ENCODE data around the gene FGFR3.
A peak's percentile ranks its signal among the peaks of the same experiment; 100 is the strongest.

The FGFR3 gene

DNA sequence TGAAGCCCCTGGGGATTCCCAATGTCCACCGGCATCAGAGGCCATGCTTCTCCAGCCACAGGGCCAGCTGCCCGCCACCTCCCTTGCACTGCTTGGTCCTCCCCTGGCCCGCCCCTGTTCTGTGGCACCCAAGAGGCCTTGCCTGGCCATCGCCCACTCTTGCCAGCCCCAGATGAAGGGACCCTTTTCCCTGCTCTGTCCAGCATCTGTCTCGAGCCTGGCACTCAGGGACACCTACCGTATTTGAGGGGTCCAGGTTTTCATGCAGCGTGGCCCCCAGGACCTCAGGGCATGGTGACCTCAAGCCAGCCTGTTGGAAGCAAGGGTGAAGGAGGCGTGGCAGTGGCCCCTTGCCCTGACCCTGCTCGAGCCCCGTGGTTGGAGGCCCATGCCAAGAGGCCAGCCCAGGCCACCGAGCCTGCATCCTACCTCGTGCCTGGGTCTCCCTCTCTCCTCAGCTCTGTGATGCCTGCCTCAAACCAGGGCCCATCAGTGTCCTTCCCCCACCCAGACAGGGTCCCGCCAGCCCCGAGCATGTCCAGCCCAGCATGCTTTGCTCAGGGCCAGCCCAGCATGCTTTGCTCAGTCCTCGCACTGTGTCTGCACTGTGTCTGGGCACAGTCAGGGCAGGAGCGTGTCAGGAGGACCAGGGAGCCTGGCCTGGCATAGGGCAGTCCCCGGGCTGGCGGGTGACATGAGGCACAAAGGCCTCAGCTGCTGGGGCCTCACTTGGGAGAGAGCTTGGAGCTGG lies 14.3 kb upstream of the FGFR3 start:
- WGBS, result 93% methylated on average over 17 of the region's 18 CpGs
- peaks cover 3 to 18% of the 10 kb centered on the region in 2 experiments for H3K27me3 ChIP-seq (ENCODE audit: control insufficient read depth in 1 of 2, insufficient read depth in 1 of 2, low read length in 2 of 2)
- H3K36me3 ChIP-seq (ENCODE audit: control insufficient read depth in 1 of 2, insufficient read depth in 2 of 2, low read depth in 1 of 2, low read length in 2 of 2), result no peaks in the 10 kb centered on the region
- no peak overlapping the region for H2BK12ac ChIP-seq (ENCODE audit: low read length in 2 of 2)
- no peak overlapping the region for H2AFZ ChIP-seq (ENCODE audit: low read depth, low read length)
- no peak for DNase-seq
- H3K23ac ChIP-seq (ENCODE audit: low read length in 2 of 2), result peak overlapping the region in 1 of 2 experiments; percentile 1
- no peak overlapping the region for H2BK120ac ChIP-seq (ENCODE audit: low read depth, low read length)
- H2BK15ac ChIP-seq (ENCODE audit: low read depth, poor library complexity, severe bottlenecking), result no peak overlapping the region
- no peak overlapping the region for H2AK5ac ChIP-seq (ENCODE audit: low read length, severe bottlenecking)
- H3K4me2 ChIP-seq (ENCODE audit: low read length, poor library complexity, severe bottlenecking), result no peak overlapping the region
- H3K18ac ChIP-seq (ENCODE audit: low read depth in 1 of 2, low read length in 2 of 2), result no peak overlapping the region
- H2BK5ac ChIP-seq (ENCODE audit: low read depth, low read length, poor library complexity, severe bottlenecking), result no peak overlapping the region
- H3K9me3 ChIP-seq (ENCODE audit: control insufficient read depth, low read length), result no peaks in the 10 kb centered on the region
- no peak overlapping the region for H3K27ac ChIP-seq (ENCODE audit: low read length, poor library complexity, severe bottlenecking)
- no peak overlapping the region for H3K14ac ChIP-seq (ENCODE audit: low read length in 2 of 2)
- no peaks in the 10 kb centered on the region for H3K79me1 ChIP-seq (replicated peaks; ENCODE audit: low read length, poor library complexity, severe bottlenecking)
- H4K91ac ChIP-seq (ENCODE audit: low read length), result peak overlapping the region; percentile 5
- peaks cover 42% of the 10 kb centered on the region for H3K4me1 ChIP-seq (ENCODE audit: control insufficient read depth, insufficient read depth, low read depth, low read length)
- peak overlapping the region in 1 of 2 experiments; percentile 3 for H3K4ac ChIP-seq (ENCODE audit: low read depth in 1 of 2, low read length in 2 of 2)
- peak overlapping the region; percentile 14 for H4K8ac ChIP-seq (ENCODE audit: low read length)
- H3K4me3 ChIP-seq (ENCODE audit: insufficient read depth in 1 of 2, low read depth in 1 of 2, low read length in 2 of 2), result no peak overlapping the region
- no peak overlapping the region for H3K9ac ChIP-seq (ENCODE audit: low read length)

- Histone ChIP-seq H3K4me1 (ENCODE audit: control insufficient read depth, insufficient read depth, low read depth, low read length) (peaks cover 45% of the 10 kb centered on the region), H3K9ac (ENCODE audit: low read length) (no peak overlapping the region), H2BK15ac (ENCODE audit: low read depth, poor library complexity, severe bottlenecking) (no peak overlapping the region), H2AFZ (ENCODE audit: low read depth, low read length) (no peak overlapping the region), H3K4ac (ENCODE audit: low read depth in 1 of 2, low read length in 2 of 2) (no peak overlapping the region), H3K36me3 (ENCODE audit: control insufficient read depth in 1 of 2, insufficient read depth in 2 of 2, low read depth in 1 of 2, low read length in 2 of 2) (no peaks in the 10 kb centered on the region), H2BK12ac (ENCODE audit: low read length in 2 of 2) (no peak overlapping the region), H2BK120ac (ENCODE audit: low read depth, low read length) (no peak overlapping the region), H3K79me1 (replicated peaks; ENCODE audit: low read length, poor library complexity, severe bottlenecking) (no peaks in the 10 kb centered on the region), H3K23ac (ENCODE audit: low read length in 2 of 2) (no peak overlapping the region), H3K27ac (ENCODE audit: low read length, poor library complexity, severe bottlenecking) (no peak overlapping the region), H4K91ac (ENCODE audit: low read length) (no peak overlapping the region), H3K4me3 (ENCODE audit: insufficient read depth in 1 of 2, low read depth in 1 of 2, low read length in 2 of 2) (no peak overlapping the region), H2BK5ac (ENCODE audit: low read depth, low read length, poor library complexity, severe bottlenecking) (no peak overlapping the region), H3K27me3 (ENCODE audit: control insufficient read depth in 1 of 2, insufficient read depth in 1 of 2, low read length in 2 of 2) (peaks cover 3 to 22% of the 10 kb centered on the region in 2 experiments), H3K9me3 (ENCODE audit: control insufficient read depth, low read length) (no peaks in the 10 kb centered on the region), H2AK5ac (ENCODE audit: low read length, severe bottlenecking) (no peak overlapping the region), H3K14ac (ENCODE audit: low read length in 2 of 2) (no peak overlapping the region), H3K18ac (ENCODE audit: low read depth in 1 of 2, low read length in 2 of 2) (no peak overlapping the region), H3K4me2 (ENCODE audit: low read length, poor library complexity, severe bottlenecking) (no peak overlapping the region), H4K8ac (ENCODE audit: low read length) (no peak overlapping the region)
- 81% methylated on average over 17 of the region's 18 CpGs for WGBS
- no peak for DNase-seq
Observed at GRCh38 chr4:1779588-1780382, 13.3 kb upstream of the FGFR3 start.

DNA sequence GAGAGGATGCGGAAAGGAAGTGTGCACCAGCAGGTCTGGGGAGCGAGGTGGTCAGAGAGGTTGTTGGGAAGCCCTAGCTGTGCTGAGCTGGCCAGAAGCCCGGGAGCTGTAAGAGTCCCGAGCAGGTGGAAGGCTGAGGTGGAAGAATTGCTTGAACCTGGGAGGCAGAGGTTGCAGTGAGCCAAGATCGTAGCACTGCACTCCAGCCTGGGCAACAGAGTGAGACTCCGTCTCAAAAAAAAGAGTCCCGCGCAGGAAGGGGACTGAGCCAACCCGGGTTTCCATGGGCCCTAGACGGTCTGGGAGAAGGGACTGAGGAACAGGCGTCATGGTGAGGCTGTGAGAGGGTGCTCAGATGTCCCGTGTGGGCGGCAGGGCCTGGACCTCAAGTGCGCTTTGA lies 12.7 kb upstream of the FGFR3 start:
- Histone ChIP-seq H3K27ac (ENCODE audit: low read length, poor library complexity, severe bottlenecking) (no peak overlapping the region), H3K79me1 (replicated peaks; ENCODE audit: low read length, poor library complexity, severe bottlenecking) (no peaks in the 10 kb centered on the region), H3K14ac (ENCODE audit: low read length in 2 of 2) (no peak overlapping the region), H3K27me3 (ENCODE audit: control insufficient read depth in 1 of 2, insufficient read depth in 1 of 2, low read length in 2 of 2) (peaks cover 3 to 26% of the 10 kb centered on the region in 2 experiments), H2BK12ac (ENCODE audit: low read length in 2 of 2) (no peak overlapping the region), H2AFZ (ENCODE audit: low read depth, low read length) (no peak overlapping the region), H3K9ac (ENCODE audit: low read length) (no peak overlapping the region), H4K8ac (ENCODE audit: low read length) (no peak overlapping the region), H3K4me1 (ENCODE audit: control insufficient read depth, insufficient read depth, low read depth, low read length) (peaks cover 44% of the 10 kb centered on the region), H2BK120ac (ENCODE audit: low read depth, low read length) (no peak overlapping the region), H3K9me3 (ENCODE audit: control insufficient read depth, low read length) (no peaks in the 10 kb centered on the region), H3K4me3 (ENCODE audit: insufficient read depth in 1 of 2, low read depth in 1 of 2, low read length in 2 of 2) (no peak overlapping the region), H3K36me3 (ENCODE audit: control insufficient read depth in 1 of 2, insufficient read depth in 2 of 2, low read depth in 1 of 2, low read length in 2 of 2) (no peaks in the 10 kb centered on the region), H4K91ac (ENCODE audit: low read length) (no peak overlapping the region), H2BK15ac (ENCODE audit: low read depth, poor library complexity, severe bottlenecking) (no peak overlapping the region), H3K4me2 (ENCODE audit: low read length, poor library complexity, severe bottlenecking) (no peak overlapping the region), H3K23ac (ENCODE audit: low read length in 2 of 2) (no peak overlapping the region), H3K4ac (ENCODE audit: low read depth in 1 of 2, low read length in 2 of 2) (no peak overlapping the region), H3K18ac (ENCODE audit: low read depth in 1 of 2, low read length in 2 of 2) (no peak overlapping the region), H2AK5ac (ENCODE audit: low read length, severe bottlenecking) (no peak overlapping the region), H2BK5ac (ENCODE audit: low read depth, low read length, poor library complexity, severe bottlenecking) (no peak overlapping the region)
- WGBS, result 84% methylated on average over 14 of the region's 14 CpGs
- DNase-seq, result no peak

DNA sequence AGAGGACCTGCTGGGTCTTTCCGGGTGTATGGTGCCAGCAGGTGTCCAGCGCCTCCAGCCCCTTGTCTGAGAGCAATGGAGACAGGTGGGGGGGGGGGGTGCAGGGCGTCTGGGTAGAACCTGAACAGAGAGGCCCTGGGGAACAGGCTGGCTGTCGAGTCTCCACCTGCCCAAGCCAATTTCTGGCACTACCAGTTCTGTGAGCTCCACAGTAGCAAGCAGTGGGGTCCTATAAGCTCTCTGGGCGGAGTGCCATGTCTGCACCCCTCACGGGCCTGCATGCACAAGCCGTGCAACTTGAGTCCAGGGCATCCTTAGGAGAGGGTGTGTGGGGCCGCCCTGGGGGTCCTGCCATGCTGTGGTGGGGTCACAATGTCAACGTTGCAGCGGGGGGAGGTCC lies 10.1 kb upstream of the FGFR3 start:
- Histone ChIP-seq H3K4ac (ENCODE audit: low read depth in 1 of 2, low read length in 2 of 2) (no peak overlapping the region), H3K4me3 (ENCODE audit: insufficient read depth in 1 of 2, low read depth in 1 of 2, low read length in 2 of 2) (no peak overlapping the region), H3K36me3 (ENCODE audit: control insufficient read depth in 1 of 2, insufficient read depth in 2 of 2, low read depth in 1 of 2, low read length in 2 of 2) (no peaks in the 10 kb centered on the region), H2BK12ac (ENCODE audit: low read length in 2 of 2) (no peak overlapping the region), H2AFZ (ENCODE audit: low read depth, low read length) (no peak overlapping the region), H3K9me3 (ENCODE audit: control insufficient read depth, low read length) (no peaks in the 10 kb centered on the region), H3K27ac (ENCODE audit: low read length, poor library complexity, severe bottlenecking) (no peak overlapping the region), H3K9ac (ENCODE audit: low read length) (no peak overlapping the region), H4K91ac (ENCODE audit: low read length) (no peak overlapping the region), H2AK5ac (ENCODE audit: low read length, severe bottlenecking) (no peak overlapping the region), H4K8ac (ENCODE audit: low read length) (no peak overlapping the region), H2BK15ac (ENCODE audit: low read depth, poor library complexity, severe bottlenecking) (no peak overlapping the region), H3K4me2 (ENCODE audit: low read length, poor library complexity, severe bottlenecking) (no peak overlapping the region), H3K18ac (ENCODE audit: low read depth in 1 of 2, low read length in 2 of 2) (no peak overlapping the region), H3K79me1 (replicated peaks; ENCODE audit: low read length, poor library complexity, severe bottlenecking) (no peaks in the 10 kb centered on the region), H2BK5ac (ENCODE audit: low read depth, low read length, poor library complexity, severe bottlenecking) (no peak overlapping the region), H3K14ac (ENCODE audit: low read length in 2 of 2) (no peak overlapping the region), H3K4me1 (ENCODE audit: control insufficient read depth, insufficient read depth, low read depth, low read length) (peaks cover 34% of the 10 kb centered on the region), H2BK120ac (ENCODE audit: low read depth, low read length) (no peak overlapping the region), H3K23ac (ENCODE audit: low read length in 2 of 2) (no peak overlapping the region), H3K27me3 (ENCODE audit: control insufficient read depth in 1 of 2, insufficient read depth in 1 of 2, low read length in 2 of 2) (peaks cover 8 to 27% of the 10 kb centered on the region in 2 experiments)
- 91% methylated on average over 7 of the region's 10 CpGs for WGBS
- no peak for DNase-seq
